ENCODE measurements around the gene PPM1N.

PPM1N gene

DNA sequence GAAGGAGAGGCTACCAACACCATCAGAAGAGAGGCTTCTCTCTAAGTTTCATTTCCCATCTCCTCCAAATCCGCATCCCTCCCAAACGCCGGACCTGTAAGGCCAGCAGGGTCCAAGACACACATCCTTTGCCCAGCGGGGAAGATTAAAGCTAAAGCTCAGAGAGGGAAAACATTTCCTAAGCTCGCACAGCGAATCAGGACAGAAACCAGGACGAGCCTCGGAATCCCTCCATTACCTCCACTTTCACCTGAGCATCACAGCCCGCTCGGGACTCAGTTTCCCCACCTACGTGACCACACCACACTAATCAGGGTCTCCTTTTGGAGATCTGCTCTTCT, 31.2 kb upstream of the PPM1N start:
- peak overlapping the region; percentile 65 for H3K4me3 ChIP-seq (ENCODE audit: low read depth, low read length)
- no peak for DNase-seq (ENCODE audit: low read depth)
- TF ChIP-seq, protein P1, sequence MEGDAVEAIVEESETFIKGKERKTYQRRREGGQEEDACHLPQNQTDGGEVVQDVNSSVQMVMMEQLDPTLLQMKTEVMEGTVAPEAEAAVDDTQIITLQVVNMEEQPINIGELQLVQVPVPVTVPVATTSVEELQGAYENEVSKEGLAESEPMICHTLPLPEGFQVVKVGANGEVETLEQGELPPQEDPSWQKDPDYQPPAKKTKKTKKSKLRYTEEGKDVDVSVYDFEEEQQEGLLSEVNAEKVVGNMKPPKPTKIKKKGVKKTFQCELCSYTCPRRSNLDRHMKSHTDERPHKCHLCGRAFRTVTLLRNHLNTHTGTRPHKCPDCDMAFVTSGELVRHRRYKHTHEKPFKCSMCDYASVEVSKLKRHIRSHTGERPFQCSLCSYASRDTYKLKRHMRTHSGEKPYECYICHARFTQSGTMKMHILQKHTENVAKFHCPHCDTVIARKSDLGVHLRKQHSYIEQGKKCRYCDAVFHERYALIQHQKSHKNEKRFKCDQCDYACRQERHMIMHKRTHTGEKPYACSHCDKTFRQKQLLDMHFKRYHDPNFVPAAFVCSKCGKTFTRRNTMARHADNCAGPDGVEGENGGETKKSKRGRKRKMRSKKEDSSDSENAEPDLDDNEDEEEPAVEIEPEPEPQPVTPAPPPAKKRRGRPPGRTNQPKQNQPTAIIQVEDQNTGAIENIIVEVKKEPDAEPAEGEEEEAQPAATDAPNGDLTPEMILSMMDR (IDR thresholded peaks at IDR 0.05; ENCODE audit: control insufficient read depth, extremely low read depth, insufficient read depth) = no peak

DNA sequence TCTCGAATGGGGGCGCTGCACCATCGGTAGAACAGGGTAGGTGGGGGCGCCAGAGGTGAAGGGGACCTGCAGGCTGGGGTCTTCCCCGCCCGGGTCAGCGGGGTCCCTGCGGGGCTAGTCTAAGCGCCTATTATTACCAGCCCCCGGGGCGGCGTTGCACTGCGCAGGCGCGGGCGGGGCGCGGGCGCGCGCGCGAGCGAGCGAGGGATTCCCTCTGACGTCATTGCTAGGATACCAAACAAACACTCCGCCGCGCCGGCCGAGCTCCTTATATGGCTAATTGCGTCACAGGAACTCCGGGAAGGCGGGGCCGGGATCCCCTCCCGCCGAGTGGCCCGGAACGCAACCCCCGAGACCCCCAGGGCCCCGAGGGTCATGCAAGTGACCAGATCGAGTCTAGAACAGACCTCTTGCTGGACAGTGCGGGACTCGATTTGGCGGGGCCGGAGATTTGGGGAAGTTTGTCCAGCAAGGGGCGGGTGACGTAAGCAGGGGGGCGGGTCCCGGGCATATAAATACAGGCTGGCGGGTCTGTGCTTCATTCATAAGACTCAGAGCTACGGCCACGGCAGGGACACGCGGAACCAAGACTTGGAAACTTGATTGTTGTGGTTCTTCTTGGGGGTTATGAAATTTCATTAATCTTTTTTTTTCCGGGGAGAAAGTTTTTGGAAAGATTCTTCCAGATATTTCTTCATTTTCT, 30.6 kb upstream of the PPM1N start, which contains the start of gene FOSB:
Gene FOSB (plus strand): TSS at position 541 of the 703 bp plus-strand sequence. CDS start 591 bp downstream, outside the sequence.
- peak within 1 kb of the TSS; percentile 65 for H3K4me3 ChIP-seq (ENCODE audit: low read depth, low read length)
- TF ChIP-seq, protein P1 (IDR thresholded peaks at IDR 0.05; ENCODE audit: control insufficient read depth, extremely low read depth, insufficient read depth) = 0 out of 2 replicates have a peak, but pooled peaks have one; percentile 6
- DNase-seq (ENCODE audit: low read depth) = peak; percentile 50

DNA sequence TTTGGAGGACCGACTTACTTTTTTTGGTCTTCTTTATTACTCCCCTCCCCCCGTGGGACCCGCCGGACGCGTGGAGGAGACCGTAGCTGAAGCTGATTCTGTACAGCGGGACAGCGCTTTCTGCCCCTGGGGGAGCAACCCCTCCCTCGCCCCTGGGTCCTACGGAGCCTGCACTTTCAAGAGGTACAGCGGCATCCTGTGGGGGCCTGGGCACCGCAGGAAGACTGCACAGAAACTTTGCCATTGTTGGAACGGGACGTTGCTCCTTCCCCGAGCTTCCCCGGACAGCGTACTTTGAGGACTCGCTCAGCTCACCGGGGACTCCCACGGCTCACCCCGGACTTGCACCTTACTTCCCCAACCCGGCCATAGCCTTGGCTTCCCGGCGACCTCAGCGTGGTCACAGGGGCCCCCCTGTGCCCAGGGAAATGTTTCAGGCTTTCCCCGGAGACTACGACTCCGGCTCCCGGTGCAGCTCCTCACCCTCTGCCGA, 30.0 kb upstream of the PPM1N start:
- no peak for DNase-seq (ENCODE audit: low read depth)
- TF ChIP-seq, protein P1 (IDR thresholded peaks at IDR 0.05; ENCODE audit: control insufficient read depth, extremely low read depth, insufficient read depth) = no peak
- H3K4me3 ChIP-seq (ENCODE audit: low read depth, low read length) = peak overlapping the region; percentile 65

DNA sequence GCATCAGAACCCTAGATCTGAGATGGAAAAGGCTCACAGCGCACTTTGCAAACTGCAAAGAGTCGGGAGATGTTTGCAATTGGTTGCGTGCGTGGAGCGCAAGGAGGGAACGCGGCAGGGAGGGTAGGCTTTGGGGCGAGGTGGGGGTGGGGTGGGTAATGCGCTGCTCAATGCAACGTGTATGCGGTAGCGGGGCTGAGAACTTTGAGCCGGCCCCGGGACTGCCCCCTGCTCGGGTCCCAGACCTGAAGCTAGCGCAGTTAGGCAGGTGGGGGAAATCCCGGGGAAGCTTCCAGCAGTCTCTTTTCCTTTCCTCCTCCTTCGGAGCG, 29.5 kb upstream of the PPM1N start:
- DNase-seq (ENCODE audit: low read depth) = no peak

DNA sequence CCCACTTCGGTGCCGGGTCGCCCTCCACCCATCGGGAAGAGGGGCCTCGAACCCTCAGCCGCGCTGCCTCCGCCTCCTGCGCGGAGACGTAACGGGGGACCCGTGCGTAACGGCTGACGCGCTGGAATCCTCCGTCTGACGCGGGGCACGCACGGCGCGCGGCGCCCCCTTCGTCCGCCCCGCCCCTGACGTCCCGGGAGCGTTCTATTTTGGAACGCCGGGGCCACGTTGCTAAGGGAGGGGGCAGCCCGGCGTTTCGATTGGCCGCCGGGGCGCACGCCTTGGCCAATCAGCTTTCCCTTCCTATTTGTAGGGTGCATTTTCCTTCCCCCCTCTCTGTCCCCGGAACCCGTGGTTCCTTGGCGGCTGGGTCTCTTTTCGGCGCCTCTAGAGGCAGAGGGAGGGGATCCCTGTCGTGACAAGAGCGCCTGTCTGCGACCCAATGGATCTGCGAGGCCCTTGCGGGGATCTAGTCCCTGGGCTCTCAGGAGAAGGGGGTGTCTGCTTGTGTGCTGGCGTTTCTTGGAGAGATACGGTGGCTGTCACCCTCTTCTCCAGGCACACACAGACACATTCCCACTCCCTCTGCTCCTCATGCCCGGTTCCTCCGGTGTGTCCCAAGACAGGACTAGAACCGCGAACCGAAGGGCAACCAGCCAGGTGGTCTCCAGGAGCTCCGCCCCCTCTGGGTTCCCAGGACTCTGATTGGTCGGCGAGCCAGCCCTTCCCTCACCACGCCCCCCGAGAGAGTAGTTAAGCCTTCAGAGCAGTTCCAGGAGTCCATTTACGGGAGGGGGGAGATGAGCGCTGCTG, 28.9 kb upstream of the PPM1N start:
- no peak for DNase-seq (ENCODE audit: low read depth)
- TF ChIP-seq, protein P1 (IDR thresholded peaks at IDR 0.05; ENCODE audit: control insufficient read depth, extremely low read depth, insufficient read depth) = no peak
- H3K4me3 ChIP-seq (ENCODE audit: low read depth, low read length) = peak overlapping the region; percentile 65

More for the DNA sequence above, 29.5 kb upstream of the PPM1N start:
- H3K4me3 ChIP-seq (ENCODE audit: low read depth, low read length) = peak overlapping the region; percentile 65
- TF ChIP-seq, protein P1 (IDR thresholded peaks at IDR 0.05; ENCODE audit: control insufficient read depth, extremely low read depth, insufficient read depth) = no peak

DNA sequence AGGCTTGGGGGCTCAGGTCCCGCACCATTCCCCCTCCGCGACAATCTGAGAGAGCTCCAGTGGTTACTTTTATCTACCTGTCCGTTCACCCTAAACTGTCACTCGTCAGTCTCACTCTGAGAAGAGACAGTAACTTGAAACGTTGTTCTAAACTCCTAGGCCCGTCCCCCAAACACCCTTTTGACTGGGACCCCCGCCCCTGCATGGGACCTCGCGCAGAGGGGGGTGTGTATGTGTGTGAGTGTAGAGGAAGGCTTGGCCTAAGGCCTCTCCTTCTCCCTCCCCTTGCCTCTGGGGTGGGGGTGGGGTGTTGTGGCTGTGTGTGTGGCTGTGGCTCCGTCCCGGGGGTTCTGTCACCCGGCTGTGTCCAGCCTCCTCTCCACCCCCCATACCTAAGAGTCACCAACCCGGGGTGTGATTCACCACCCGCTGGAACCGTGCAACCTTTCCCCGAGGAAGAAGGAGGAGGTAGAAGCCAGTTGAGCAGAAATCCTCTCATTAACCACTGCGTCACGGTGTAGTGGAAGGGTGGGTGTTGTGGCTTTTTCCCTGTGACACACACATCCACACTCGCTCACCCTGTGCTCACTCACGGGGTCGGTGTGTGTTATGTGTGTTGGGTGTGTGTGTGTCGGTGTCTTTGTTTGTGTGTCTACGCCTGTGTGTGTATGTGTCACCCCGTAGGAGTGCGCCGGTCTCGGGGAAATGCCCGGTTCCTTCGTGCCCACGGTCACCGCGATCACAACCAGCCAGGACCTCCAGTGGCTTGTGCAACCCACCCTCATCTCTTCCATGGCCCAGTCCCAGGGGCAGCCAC, 28.1 kb upstream of the PPM1N start:
- TF ChIP-seq, protein P1 (IDR thresholded peaks at IDR 0.05; ENCODE audit: control insufficient read depth, extremely low read depth, insufficient read depth) = no peak
- no peak for DNase-seq (ENCODE audit: low read depth)
- peak overlapping the region; percentile 65 for H3K4me3 ChIP-seq (ENCODE audit: low read depth, low read length)
